ENCODE data around the gene CCDC178.

Gene CCDC178

DNA sequence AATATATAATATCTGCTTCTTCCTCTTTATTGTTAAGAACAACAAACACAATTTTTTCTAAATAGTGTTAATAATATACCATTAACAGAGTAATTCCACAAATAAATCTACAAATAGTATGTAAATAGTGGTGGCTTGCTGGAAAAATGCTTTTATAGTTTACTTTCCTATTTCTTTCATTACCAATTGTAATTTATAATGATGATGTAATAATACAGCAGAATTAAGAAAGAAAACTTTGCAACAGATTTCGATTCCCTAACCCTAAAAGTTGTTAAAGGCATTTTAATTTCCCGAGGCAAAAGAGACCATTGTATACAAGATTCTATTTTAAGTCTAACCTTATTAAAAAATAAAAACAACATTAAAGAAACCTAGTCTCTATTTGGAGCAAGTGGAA lies 307.9 kb downstream of the CCDC178 start:
- Histone ChIP-seq H3K4me1 (ENCODE audit: control insufficient read depth, low read depth, low read length) (no peaks in the 10 kb centered on the region), H3K4me3 (ENCODE audit: low read length) (no peak overlapping the region), H4K5ac (ENCODE audit: low read length) (no peak overlapping the region), H3K23ac (ENCODE audit: low read length) (no peak overlapping the region), H4K8ac (ENCODE audit: low read depth, low read length) (no peak overlapping the region), H3K79me2 (ENCODE audit: control insufficient read depth, insufficient read depth, low read length) (no peaks in the 10 kb centered on the region), H3K56ac (ENCODE audit: low read length) (no peak overlapping the region), H2BK120ac (ENCODE audit: low read depth, low read length) (no peak overlapping the region), H3K79me1 (ENCODE audit: low read length) (no peaks in the 10 kb centered on the region), H3K27ac (ENCODE audit: low read depth, low read length) (no peak overlapping the region), H3K4me2 (ENCODE audit: low read length) (no peak overlapping the region), H3K18ac (ENCODE audit: low read length) (no peak overlapping the region), H3K36me3 (ENCODE audit: control insufficient read depth, insufficient read depth, low read length) (no peaks in the 10 kb centered on the region), H2AK5ac (ENCODE audit: low read length) (no peak overlapping the region), H2BK5ac (ENCODE audit: low read length) (no peak overlapping the region), H3K27me3 (ENCODE audit: insufficient read depth, low read length, poor library complexity) (no peaks in the 10 kb centered on the region), H2BK15ac (replicated peaks; ENCODE audit: low read depth) (no peak overlapping the region), H3K9ac (ENCODE audit: low read length) (no peak overlapping the region), H3K4ac (ENCODE audit: low read depth, low read length) (no peak overlapping the region)
- no CpG with 5 or more reads among the region's 2 CpGs for WGBS (ENCODE audit: extremely low coverage, insufficient coverage, low lambda C conversion rate)
- no peak for DNase-seq

DNA sequence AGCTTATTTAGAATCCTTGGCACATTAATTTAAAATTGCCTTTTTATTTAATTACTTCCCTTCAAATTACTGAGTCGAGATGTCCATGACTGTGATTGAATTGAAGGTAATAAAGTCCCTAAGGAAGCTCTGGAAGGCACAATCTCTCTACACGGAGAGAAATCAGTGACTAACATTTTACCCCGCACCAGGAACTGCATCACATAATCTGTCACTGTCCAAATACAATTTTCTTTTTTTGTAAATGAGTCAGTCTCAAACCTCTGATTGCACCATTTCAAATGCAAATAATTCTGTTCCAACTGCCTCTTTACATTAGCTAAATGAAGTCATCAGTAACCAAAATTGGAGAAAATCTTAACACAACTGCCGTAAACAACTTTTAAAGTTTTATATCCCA lies 311.9 kb downstream of the CCDC178 start:
- Histone ChIP-seq H3K79me2 (ENCODE audit: control insufficient read depth, insufficient read depth, low read length) (no peaks in the 10 kb centered on the region), H3K56ac (ENCODE audit: low read length) (no peak overlapping the region), H3K36me3 (ENCODE audit: control insufficient read depth, insufficient read depth, low read length) (no peaks in the 10 kb centered on the region), H3K79me1 (ENCODE audit: low read length) (no peaks in the 10 kb centered on the region), H2BK5ac (ENCODE audit: low read length) (no peak overlapping the region), H3K27me3 (ENCODE audit: insufficient read depth, low read length, poor library complexity) (no peaks in the 10 kb centered on the region), H2BK15ac (replicated peaks; ENCODE audit: low read depth) (no peak overlapping the region), H3K4me1 (ENCODE audit: control insufficient read depth, low read depth, low read length) (no peaks in the 10 kb centered on the region), H4K5ac (ENCODE audit: low read length) (no peak overlapping the region), H3K4ac (ENCODE audit: low read depth, low read length) (no peak overlapping the region), H3K18ac (ENCODE audit: low read length) (no peak overlapping the region), H3K9ac (ENCODE audit: low read length) (no peak overlapping the region), H2BK120ac (ENCODE audit: low read depth, low read length) (no peak overlapping the region), H3K23ac (ENCODE audit: low read length) (no peak overlapping the region), H3K4me3 (ENCODE audit: low read length) (no peak overlapping the region), H3K27ac (ENCODE audit: low read depth, low read length) (no peak overlapping the region), H3K4me2 (ENCODE audit: low read length) (no peak overlapping the region), H4K8ac (ENCODE audit: low read depth, low read length) (no peak overlapping the region), H2AK5ac (ENCODE audit: low read length) (no peak overlapping the region)
- WGBS (ENCODE audit: extremely low coverage, insufficient coverage, low lambda C conversion rate): no CpG with 5 or more reads among the region's 4 CpGs
- DNase-seq: no peak

DNA sequence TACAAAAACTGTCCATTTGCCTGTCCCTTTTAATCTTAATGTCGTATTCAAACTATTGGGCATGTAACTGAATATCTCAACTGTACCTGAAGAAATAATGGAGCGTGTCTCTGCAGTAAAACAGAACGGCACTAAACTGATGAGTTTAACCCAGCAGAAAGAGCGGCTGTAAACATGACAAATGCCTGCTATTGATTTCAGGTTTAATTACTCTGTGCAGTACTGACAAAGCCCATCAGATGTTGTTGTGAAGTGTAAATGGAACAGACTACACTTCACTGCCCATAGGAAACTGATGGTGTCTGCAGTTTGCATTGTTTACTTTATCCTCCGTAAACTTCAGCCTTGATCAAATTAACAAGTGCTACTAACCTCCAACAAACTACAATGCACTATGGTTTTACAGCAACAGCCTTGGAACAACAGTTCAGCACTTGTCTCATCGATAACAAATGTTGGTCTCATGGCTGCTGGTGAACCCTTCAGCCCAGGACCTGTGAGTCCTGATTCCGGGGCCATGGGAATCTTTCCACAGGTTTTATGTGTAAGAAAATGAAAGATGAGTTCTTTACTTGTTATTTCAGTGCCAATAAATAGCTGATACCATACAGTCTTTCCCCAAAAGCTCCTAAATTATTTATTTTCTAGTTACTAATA lies 316.5 kb downstream of the CCDC178 start:
- no CpG with 5 or more reads among the region's 7 CpGs for WGBS (ENCODE audit: extremely low coverage, insufficient coverage, low lambda C conversion rate)
- DNase-seq: no peak

DNA sequence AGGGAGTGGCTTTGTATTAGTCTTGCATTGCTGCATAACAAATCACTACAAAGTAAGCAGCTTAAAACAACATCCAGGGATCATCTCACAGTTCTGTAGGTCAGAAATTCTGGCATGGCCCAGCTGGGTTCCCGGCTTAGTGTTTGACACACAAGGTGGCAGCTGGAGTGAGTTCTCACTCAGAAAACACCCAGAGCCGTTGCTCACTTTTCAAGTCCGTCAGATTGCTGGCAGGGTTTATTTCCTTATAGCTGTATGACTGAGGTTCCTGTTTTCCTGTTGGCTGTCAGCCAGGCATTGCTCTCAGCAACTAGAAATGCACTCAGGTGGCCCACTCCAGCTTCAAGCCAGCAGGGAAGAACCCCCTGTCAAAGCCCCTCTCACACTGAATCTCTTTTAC lies 324.1 kb downstream of the CCDC178 start:
- no CpG with 5 or more reads among the region's 3 CpGs for WGBS (ENCODE audit: extremely low coverage, insufficient coverage, low lambda C conversion rate)

More for the DNA sequence above, 316.5 kb downstream of the CCDC178 start:
- no peaks in the 10 kb centered on the region for H3K79me1 ChIP-seq (ENCODE audit: low read length)
- H3K23ac ChIP-seq (ENCODE audit: low read length): no peak overlapping the region
- H3K18ac ChIP-seq (ENCODE audit: low read length): no peak overlapping the region
- no peak overlapping the region for H3K4ac ChIP-seq (ENCODE audit: low read depth, low read length)
- H3K27me3 ChIP-seq (ENCODE audit: insufficient read depth, low read length, poor library complexity): no peaks in the 10 kb centered on the region
- no peaks in the 10 kb centered on the region for H3K4me1 ChIP-seq (ENCODE audit: control insufficient read depth, low read depth, low read length)
- H3K79me2 ChIP-seq (ENCODE audit: control insufficient read depth, insufficient read depth, low read length): no peaks in the 10 kb centered on the region
- H3K27ac ChIP-seq (ENCODE audit: low read depth, low read length): no peak overlapping the region
- H2BK15ac ChIP-seq (replicated peaks; ENCODE audit: low read depth): no peak overlapping the region
- H3K4me2 ChIP-seq (ENCODE audit: low read length): no peak overlapping the region
- H2AK5ac ChIP-seq (ENCODE audit: low read length): no peak overlapping the region
- H3K36me3 ChIP-seq (ENCODE audit: control insufficient read depth, insufficient read depth, low read length): no peaks in the 10 kb centered on the region
- no peak overlapping the region for H3K9ac ChIP-seq (ENCODE audit: low read length)
- H4K8ac ChIP-seq (ENCODE audit: low read depth, low read length): no peak overlapping the region
- H4K5ac ChIP-seq (ENCODE audit: low read length): no peak overlapping the region
- no peak overlapping the region for H3K56ac ChIP-seq (ENCODE audit: low read length)
- no peak overlapping the region for H2BK5ac ChIP-seq (ENCODE audit: low read length)
- no peak overlapping the region for H2BK120ac ChIP-seq (ENCODE audit: low read depth, low read length)
- no peak overlapping the region for H3K4me3 ChIP-seq (ENCODE audit: low read length)

DNA sequence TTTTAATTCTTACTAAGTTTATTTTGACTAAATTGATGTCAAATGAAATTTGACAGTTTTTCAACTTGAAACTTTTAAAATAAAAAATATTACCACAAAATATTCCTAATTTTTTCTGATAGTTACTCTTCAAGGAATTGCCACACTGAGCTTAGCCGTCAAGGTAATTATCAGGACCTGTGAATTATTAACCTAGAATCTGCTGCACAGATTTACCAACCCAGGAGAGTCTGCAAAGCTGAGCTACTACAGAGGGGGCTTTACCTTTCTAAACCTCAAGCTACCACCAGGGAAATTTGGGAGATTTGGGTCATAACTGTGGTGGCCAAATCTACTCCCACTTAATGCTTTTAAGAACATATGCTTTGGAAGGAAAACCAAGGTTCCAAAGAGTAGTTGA lies 324.6 kb downstream of the CCDC178 start:
- Histone ChIP-seq H3K4me3 (ENCODE audit: low read length) (no peak overlapping the region), H2BK5ac (ENCODE audit: low read length) (no peak overlapping the region), H2AK5ac (ENCODE audit: low read length) (no peak overlapping the region), H3K4me1 (ENCODE audit: control insufficient read depth, low read depth, low read length) (no peaks in the 10 kb centered on the region), H3K27me3 (ENCODE audit: insufficient read depth, low read length, poor library complexity) (no peaks in the 10 kb centered on the region), H3K56ac (ENCODE audit: low read length) (no peak overlapping the region), H3K18ac (ENCODE audit: low read length) (no peak overlapping the region), H3K36me3 (ENCODE audit: control insufficient read depth, insufficient read depth, low read length) (no peaks in the 10 kb centered on the region), H3K9ac (ENCODE audit: low read length) (no peak overlapping the region), H4K5ac (ENCODE audit: low read length) (no peak overlapping the region), H2BK15ac (replicated peaks; ENCODE audit: low read depth) (no peak overlapping the region), H3K79me2 (ENCODE audit: control insufficient read depth, insufficient read depth, low read length) (no peaks in the 10 kb centered on the region), H4K8ac (ENCODE audit: low read depth, low read length) (no peak overlapping the region), H3K79me1 (ENCODE audit: low read length) (no peaks in the 10 kb centered on the region), H3K4ac (ENCODE audit: low read depth, low read length) (no peak overlapping the region), H2BK120ac (ENCODE audit: low read depth, low read length) (no peak overlapping the region), H3K27ac (ENCODE audit: low read depth, low read length) (no peak overlapping the region), H3K4me2 (ENCODE audit: low read length) (no peak overlapping the region), H3K23ac (ENCODE audit: low read length) (no peak overlapping the region)
- no CpG with 5 or more reads among the region's 1 CpG for whole genome bisulfite sequencing (ENCODE audit: extremely low coverage, insufficient coverage, low lambda C conversion rate)
- no peak for DNase-seq

More for the DNA sequence above, 324.1 kb downstream of the CCDC178 start:
- H3K4me1 ChIP-seq (ENCODE audit: control insufficient read depth, low read depth, low read length): no peaks in the 10 kb centered on the region
- H3K79me2 ChIP-seq (ENCODE audit: control insufficient read depth, insufficient read depth, low read length): no peaks in the 10 kb centered on the region
- no peak overlapping the region for H2AK5ac ChIP-seq (ENCODE audit: low read length)
- no peaks in the 10 kb centered on the region for H3K36me3 ChIP-seq (ENCODE audit: control insufficient read depth, insufficient read depth, low read length)
- H3K4me3 ChIP-seq (ENCODE audit: low read length): no peak overlapping the region
- no peaks in the 10 kb centered on the region for H3K79me1 ChIP-seq (ENCODE audit: low read length)
- no peak overlapping the region for H3K4me2 ChIP-seq (ENCODE audit: low read length)
- no peak overlapping the region for H4K8ac ChIP-seq (ENCODE audit: low read depth, low read length)
- no peak overlapping the region for H3K18ac ChIP-seq (ENCODE audit: low read length)
- no peak overlapping the region for H3K56ac ChIP-seq (ENCODE audit: low read length)
- H3K23ac ChIP-seq (ENCODE audit: low read length): no peak overlapping the region
- no peak overlapping the region for H3K27ac ChIP-seq (ENCODE audit: low read depth, low read length)
- no peak overlapping the region for H3K9ac ChIP-seq (ENCODE audit: low read length)
- no peak for DNase-seq
- no peak overlapping the region for H2BK120ac ChIP-seq (ENCODE audit: low read depth, low read length)
- no peak overlapping the region for H2BK15ac ChIP-seq (replicated peaks; ENCODE audit: low read depth)
- no peaks in the 10 kb centered on the region for H3K27me3 ChIP-seq (ENCODE audit: insufficient read depth, low read length, poor library complexity)
- H2BK5ac ChIP-seq (ENCODE audit: low read length): no peak overlapping the region
- no peak overlapping the region for H4K5ac ChIP-seq (ENCODE audit: low read length)
- no peak overlapping the region for H3K4ac ChIP-seq (ENCODE audit: low read depth, low read length)

DNA sequence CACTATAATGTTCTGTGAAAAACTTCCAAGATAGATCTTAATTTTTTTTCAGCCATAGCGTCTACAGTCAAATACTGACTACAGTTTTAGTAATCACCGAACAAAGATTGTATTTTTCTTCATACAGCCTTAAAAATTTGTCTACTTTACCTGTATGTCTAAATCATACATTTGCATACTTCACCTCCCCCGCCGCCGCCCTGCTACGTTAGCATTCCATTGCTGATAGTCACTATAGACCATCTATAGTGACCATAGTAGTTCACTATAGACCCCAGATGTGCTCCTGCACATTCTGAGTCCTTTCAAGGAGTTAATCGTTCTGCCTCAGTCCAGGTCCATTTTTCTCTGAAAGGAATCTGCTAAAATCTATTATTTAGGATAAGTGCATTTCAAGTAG lies 325.0 kb downstream of the CCDC178 start:
- Histone ChIP-seq H3K4ac (ENCODE audit: low read depth, low read length) (no peak overlapping the region), H4K5ac (ENCODE audit: low read length) (no peak overlapping the region), H2BK15ac (replicated peaks; ENCODE audit: low read depth) (no peak overlapping the region), H3K79me2 (ENCODE audit: control insufficient read depth, insufficient read depth, low read length) (no peaks in the 10 kb centered on the region), H3K9ac (ENCODE audit: low read length) (no peak overlapping the region), H3K79me1 (ENCODE audit: low read length) (no peaks in the 10 kb centered on the region), H2BK120ac (ENCODE audit: low read depth, low read length) (no peak overlapping the region), H2BK5ac (ENCODE audit: low read length) (no peak overlapping the region), H3K4me2 (ENCODE audit: low read length) (no peak overlapping the region), H4K8ac (ENCODE audit: low read depth, low read length) (no peak overlapping the region), H3K27ac (ENCODE audit: low read depth, low read length) (no peak overlapping the region), H3K27me3 (ENCODE audit: insufficient read depth, low read length, poor library complexity) (no peaks in the 10 kb centered on the region), H3K23ac (ENCODE audit: low read length) (no peak overlapping the region), H2AK5ac (ENCODE audit: low read length) (no peak overlapping the region), H3K56ac (ENCODE audit: low read length) (no peak overlapping the region), H3K4me1 (ENCODE audit: control insufficient read depth, low read depth, low read length) (no peaks in the 10 kb centered on the region), H3K4me3 (ENCODE audit: low read length) (no peak overlapping the region), H3K36me3 (ENCODE audit: control insufficient read depth, insufficient read depth, low read length) (no peaks in the 10 kb centered on the region), H3K18ac (ENCODE audit: low read length) (no peak overlapping the region)
- WGBS (ENCODE audit: extremely low coverage, insufficient coverage, low lambda C conversion rate): no CpG with 5 or more reads among the region's 7 CpGs
- DNase-seq: no peak
